HG02840 (cell line): ENCODE data around the gene NFATC2.
A peak's percentile ranks its signal among the peaks of the same experiment; 100 is the strongest.

Source experiments
- ATAC-seq: cut with Tn5 transposase; IDR thresholded peaks from one replicate; pipeline ENCODE4 v1.9.1; 2021; ENCODE audit warnings: mild to moderate bottlenecking, moderate library complexity, moderate number of reproducible peaks; ENCODE audit not compliant: unreplicated experiment, low FRiP score

The NFATC2 gene

DNA sequence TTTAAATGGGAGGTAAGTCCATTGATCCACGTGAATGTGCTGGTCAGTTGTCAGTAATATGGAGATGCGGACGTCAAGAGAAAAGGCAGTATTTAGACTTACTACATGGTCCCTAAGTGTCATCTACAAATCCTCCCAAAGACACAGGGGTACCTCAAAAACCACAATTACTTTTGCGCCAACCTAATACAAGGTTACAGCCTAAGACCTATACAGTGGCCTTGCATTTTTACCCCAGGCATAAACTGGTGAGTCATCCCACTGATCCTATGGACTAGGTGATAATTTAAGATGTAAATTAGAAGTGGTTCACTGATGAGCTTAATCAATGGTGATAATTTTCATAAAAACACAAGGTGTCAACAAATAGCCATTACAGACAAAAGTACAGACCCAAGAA is 141.0 kb downstream of the NFATC2 start:
- ATAC-seq = no peak

GRCh38 chr20:51400051-51400926 is 142.2 kb downstream of the NFATC2 start:
- peak; percentile 69 for ATAC-seq

DNA sequence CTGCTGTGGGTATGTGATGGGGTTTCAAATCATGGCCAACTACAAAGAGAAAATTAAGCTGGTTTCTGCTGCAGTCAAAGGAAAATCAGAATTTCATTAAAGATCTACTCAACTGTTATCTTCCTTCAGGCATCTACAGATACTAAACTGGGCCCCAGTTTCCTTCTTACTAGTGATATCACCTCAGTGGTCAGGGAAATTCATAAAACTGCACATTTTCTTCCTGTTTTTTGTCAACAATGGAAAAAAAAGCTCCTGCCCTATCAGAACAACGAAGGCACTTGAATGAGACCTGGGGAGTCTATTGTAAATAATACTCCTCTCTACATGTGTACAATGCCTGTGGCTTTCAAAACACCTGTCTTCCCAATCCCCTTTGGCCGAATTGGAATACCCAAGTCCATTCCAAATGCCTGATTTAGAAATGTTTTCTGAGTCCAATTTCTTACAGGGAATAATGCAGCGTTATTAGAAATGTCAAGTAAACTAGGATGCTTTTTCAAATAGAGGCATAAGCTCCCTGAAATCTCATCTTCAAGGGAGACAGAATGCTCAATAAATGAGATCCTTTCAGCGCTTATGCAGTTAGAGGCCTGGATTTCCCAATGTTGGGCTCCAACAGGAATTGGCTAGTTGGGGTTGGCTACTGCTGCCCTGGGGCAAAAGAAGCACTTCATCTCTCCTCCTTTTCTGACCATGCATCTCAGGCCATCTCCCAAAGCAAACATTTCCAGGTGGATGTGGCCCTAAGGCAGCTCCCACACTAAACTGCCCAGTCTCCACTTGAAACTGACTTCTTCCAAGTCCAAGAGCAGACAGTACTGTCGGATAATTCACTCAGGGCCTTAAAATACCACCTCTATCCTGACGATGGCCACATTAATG is 143.3 kb downstream of the NFATC2 start:
- ATAC-seq = no peak

GRCh38 chr20:51398552-51398951 is 144.0 kb downstream of the NFATC2 start:
- no peak for ATAC-seq

GRCh38 chr20:51398083-51398482 is 144.4 kb downstream of the NFATC2 start:
- ATAC-seq = no peak

DNA sequence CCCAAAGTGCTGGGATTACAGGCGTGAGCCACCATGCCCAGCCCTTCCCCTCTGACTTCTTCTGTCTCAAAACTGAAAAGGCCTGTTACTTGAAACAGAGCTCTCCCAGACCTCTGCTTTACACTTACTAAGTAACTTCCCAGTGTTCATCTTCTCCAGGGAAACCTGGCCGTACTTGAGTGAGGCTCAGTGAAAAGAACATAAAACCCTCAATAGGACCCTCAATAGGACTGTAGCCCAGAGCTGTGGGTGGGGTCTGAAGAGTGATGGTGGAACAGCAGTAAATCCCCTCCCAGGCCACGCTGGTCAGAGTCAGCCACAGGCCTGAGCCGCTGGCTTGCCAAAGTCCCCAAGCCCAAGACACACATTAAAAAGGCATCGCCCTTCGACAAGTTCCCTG is 145.4 kb downstream of the NFATC2 start:
- no peak for ATAC-seq

DNA sequence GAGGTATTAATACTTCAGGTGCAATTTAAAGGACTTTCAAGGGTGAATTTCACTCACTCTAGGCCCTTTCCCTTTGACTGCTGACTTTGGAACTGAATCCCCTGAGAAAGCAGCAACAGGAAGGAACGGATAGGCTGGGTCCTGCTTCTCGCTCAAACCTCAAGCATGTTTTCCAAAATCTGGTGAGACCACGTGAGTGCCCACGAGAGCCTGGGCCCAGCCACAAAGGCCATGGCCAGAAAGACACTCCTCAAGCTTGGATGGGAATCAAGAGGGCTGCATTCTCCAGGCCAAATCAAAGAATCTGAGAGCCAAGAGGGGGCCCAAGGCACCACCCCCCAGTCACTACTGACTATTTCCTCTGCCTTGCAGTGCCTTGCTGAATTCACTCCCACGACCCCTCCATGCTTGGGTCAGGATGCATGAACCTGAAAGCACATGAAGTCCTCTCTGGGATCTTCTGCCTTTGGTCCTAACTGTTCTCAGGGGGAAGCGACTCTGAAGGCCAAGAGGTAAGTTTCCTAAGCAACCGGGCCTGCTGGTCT is 146.1 kb downstream of the NFATC2 start:
- no peak for ATAC-seq

DNA sequence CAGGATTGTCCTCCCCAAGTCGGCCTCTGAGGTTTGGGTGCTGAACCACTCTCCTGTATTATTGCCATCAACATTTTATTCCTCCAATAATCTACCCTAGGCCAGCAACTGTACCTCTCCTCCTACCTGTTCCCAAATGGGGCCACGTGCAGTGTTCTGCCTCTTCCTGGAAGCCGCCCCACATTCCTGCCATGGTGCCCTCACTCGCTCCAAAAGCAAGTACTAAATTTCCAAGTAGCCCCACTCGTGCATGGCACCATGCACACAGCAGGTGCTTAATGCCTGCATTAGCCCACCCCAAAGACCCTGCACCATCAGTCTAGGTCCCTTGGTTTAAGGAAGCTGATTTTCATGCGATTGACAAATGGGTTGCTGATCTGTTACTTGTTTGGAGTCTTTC is 147.8 kb downstream of the NFATC2 start:
- ATAC-seq = no peak

DNA sequence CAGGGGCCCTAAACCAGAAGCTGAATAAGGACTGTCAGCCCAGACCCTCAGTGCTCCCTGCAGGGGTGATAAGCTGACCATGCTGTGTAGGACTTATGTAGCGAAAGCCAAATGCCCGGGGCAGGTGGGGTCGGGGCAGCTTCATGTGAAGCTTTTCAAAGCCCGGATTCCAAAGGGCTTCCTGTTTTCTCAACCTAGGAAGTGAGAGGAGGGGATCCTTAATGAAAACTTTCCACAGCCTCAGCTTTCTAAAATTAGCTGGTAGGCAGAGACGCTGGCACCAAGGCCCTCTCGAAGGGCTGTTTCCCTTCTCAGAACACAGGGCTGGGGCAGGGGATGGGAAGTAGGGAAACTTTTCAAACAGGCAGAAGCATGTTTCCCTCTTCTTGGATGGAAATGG is 148.9 kb downstream of the NFATC2 start:
- no peak for ATAC-seq

- ATAC-seq = no peak
Observed at GRCh38 chr20:51392614-51393186, 149.8 kb downstream of the NFATC2 start.

- no peak for ATAC-seq
Observed at GRCh38 chr20:51391926-51392325, 150.6 kb downstream of the NFATC2 start.

DNA sequence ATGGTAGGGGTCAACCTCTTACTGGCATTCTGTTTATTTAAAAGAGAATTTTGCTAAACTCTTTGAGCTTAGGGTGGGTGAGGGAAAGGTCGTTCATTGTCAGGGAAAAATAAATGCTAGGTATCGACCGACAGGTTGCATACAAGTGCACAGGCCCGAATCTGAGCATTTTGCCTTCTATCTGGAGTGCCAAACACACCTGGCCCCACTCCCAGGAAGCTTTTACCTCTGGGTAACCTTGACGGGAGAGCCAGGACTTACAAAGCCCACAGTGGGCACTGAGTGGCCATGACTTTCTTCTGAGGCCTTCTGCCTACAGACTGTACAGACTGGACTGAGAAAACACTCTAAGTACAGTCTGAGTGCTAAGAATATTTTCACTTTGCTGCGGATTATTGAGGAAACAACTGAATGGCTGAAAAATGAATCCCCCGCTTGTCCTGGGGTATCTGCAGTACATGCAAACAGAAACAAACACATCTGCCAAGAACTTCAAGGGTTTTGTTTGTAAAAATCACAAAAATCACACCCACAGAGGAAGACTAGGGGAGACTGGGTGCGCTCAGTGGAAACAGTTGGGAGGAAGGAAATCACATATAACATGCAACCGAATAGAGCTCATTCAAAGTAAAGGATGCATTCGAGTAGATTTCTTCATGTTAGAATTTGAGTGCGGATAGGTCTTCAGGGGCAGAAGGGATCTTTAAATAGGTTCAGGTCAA is 152.8 kb downstream of the NFATC2 start:
- ATAC-seq = no peak

GRCh38 chr20:51388756-51389542 is 153.6 kb downstream of the NFATC2 start:
- no peak for ATAC-seq

DNA sequence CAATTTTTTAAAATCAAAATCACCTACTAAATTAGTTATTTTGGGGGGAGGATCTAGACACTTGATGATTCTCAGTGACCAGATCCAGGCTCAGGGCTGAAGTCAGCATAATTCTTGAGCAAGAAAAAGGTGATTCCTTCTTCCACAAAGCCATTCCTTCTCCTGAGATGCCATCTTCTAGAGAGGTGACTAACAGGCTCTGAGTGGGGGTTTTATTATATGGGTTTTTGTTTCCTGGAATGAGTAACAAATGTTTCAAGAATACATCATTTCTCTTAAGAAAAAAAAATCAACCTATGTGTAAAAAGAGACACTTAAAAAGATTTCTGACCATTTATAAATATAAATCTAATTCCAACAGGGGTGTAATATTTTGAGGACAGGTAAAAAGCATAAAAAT is 154.3 kb downstream of the NFATC2 start:
- ATAC-seq = no peak

GRCh38 chr20:51387125-51387875 is 155.2 kb downstream of the NFATC2 start:
- no peak for ATAC-seq

DNA sequence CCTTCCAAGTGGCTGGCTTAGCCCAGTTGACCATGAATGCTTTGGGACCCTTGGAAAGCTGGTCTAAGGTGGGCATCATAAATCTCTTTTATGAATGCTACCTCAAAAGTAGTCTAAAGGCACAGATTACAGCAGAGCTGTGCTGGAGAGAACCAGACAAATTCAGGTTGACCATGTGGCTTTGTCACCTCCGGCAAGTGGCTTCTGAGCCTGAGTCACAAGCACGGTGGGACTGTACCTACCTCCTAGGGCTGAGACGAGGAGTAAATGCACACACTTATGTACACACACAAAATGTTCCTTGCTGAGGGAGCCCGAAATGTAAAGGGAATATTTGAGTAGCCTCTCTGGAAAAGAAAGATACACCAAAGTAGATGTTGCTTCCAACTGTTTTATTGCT is 155.9 kb downstream of the NFATC2 start:
- no peak for ATAC-seq

- no peak for ATAC-seq
Observed at GRCh38 chr20:51385646-51386530, 156.6 kb downstream of the NFATC2 start.

DNA sequence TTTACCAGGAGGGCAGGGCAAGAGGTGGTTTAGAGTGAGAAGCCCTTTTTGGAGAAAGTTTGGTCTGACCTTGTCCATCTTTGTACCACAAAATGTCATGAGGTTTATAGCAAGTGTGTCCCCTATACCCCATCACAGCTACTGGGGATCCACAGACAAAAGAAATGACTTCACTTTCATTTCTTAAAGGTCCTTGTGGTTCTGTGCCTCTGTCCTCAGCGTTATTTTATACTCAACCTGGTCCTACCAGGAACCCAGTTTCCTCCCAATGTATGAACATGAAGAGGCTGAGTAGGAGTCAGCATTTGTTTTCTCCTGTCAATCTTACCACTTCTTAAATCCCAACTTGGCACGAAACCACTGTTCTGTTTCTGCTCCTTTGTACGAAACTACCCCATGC is 157.6 kb downstream of the NFATC2 start:
- no peak for ATAC-seq
